ENCODE measurements around the gene NDUFS6. TPM values are rescaled to one million over a fixed set of nuclear protein-coding genes. Genes with fewer than 3 reads are reported as not detected.
A peak's percentile ranks its signal among the peaks of the same experiment; 100 is the strongest.

Gene NDUFS6
- 26.8 TPM for total RNA-seq

DNA sequence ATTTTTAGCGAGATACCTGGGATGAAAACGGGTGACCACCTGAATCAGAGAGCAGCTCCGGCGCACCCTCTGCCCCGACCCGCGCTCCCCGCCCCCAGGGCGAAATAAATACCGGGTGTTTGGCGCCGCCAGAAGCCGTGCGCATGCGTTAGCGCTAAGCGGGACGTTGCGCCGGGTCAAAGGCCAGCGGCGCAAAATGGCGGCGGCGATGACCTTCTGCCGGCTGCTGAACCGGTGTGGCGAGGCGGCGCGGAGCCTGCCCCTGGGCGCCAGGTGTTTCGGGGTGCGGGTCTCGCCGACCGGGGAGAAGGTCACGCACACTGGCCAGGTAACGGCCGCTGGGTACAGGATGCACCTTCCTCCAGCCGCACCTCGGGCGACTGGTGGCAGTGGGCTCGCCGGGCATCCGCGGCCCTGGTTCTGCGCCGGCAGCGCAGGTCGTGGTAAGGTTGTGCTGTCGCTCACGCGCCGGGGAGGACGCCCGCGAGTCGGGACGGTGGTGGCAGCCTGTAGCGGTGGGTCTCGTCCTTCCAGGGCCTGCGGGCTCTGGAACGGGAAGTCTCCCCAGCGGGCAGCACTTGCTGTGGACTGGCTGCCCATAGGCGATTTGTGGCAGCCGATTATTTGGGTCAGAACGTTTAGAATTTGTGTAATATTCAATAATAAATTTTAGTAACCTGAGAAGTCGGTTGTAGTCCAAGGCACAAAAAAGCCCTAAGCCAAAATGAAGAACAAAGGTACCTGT is at the start of gene NDUFS6:
NDUFS6 (plus strand) TSS at position 186 of the 745 bp plus-strand sequence; CDS start at position 197, 11 bp downstream.
- intact Hi-C loops (cut with DNase I): no loop called here
- TF ChIP-seq, protein P1, sequence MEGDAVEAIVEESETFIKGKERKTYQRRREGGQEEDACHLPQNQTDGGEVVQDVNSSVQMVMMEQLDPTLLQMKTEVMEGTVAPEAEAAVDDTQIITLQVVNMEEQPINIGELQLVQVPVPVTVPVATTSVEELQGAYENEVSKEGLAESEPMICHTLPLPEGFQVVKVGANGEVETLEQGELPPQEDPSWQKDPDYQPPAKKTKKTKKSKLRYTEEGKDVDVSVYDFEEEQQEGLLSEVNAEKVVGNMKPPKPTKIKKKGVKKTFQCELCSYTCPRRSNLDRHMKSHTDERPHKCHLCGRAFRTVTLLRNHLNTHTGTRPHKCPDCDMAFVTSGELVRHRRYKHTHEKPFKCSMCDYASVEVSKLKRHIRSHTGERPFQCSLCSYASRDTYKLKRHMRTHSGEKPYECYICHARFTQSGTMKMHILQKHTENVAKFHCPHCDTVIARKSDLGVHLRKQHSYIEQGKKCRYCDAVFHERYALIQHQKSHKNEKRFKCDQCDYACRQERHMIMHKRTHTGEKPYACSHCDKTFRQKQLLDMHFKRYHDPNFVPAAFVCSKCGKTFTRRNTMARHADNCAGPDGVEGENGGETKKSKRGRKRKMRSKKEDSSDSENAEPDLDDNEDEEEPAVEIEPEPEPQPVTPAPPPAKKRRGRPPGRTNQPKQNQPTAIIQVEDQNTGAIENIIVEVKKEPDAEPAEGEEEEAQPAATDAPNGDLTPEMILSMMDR (IDR thresholded peaks at IDR 0.05): no peak
- TF ChIP-seq POLR2A (IDR thresholded peaks at IDR 0.05): no peak
- peak; percentile 69 to 81 for TF ChIP-seq POLR2AphosphoS5 (IDR thresholded peaks at IDR 0.05; ENCODE audit: insufficient read depth in 1 of 2, low read depth in 1 of 2)
- Histone ChIP-seq H3K27ac (peak within 1 kb of the TSS; percentile 72), H3K4me1 (peaks cover 22% of the 10 kb centered on the region), H3K36me3 (peaks cover 0 to 49% of the 10 kb centered on the region in 2 donors), H3K4me3 (peak within 1 kb of the TSS; percentile 85 to 91), H3K9me3 (no peaks in the 10 kb centered on the region), H3K27me3 (no peaks in the 10 kb centered on the region)
- DNase-seq (ENCODE audit: extremely low spot score in 2 of 2): no peak

DNA sequence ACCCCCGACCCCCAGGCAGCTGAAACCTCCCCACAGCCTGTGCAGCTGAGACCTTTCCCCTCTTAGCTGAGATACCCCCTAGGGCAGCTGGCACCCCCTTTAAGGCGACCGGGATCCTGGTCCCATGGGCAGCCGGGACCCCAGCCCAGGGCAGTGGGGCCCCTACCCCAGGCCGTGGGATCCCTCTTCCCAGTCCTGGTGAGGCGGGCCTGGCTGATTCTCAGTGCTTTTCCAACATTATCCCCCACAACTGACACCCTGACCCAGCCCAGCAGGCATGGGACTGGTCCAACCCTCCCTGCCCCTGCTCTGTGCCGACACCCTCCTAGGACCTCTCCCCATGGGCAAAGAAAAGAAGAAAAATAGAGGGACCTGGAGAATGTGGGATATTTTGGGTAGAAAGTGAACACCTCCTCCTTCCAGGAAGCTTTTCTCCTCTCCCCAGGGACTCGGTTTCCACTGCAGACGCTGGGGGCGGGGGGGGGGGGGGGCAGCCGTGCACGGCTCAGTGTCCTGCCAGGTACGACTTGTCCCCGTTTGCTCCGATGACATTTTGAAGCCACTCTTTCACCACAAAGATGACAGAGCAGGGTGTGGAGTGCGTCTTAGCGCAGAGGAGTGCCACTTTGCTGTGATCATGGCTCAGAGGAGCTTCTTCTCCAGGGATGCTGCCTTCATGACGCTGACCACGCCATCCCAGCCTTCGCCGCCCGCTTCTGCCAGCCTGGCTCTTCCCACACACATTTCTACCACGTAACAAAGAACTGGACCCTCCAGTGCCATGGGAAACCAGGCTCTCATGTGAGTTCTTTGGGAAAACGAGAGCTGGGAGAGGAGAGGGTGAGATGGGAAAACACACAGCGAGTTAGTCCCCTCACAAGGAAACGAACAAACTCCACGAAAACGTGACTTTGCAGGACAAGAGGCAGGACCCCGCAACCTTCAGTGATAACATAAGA is 49.1 kb upstream of the NDUFS6 start:
- peak in 1 of 2 donors; percentile 70 for DNase-seq (ENCODE audit: extremely low spot score in 2 of 2)
- H3K27me3 ChIP-seq: no peaks in the 10 kb centered on the region
- H3K9me3 ChIP-seq: no peaks in the 10 kb centered on the region
- no peak overlapping the region for H3K27ac ChIP-seq
- intact Hi-C loops (cut with DNase I): no loop called here
- H3K4me1 ChIP-seq: no peaks in the 10 kb centered on the region
- H3K36me3 ChIP-seq: no peaks in the 10 kb centered on the region
- TF ChIP-seq, protein P1 (IDR thresholded peaks at IDR 0.05): no peak
- TF ChIP-seq POLR2A (IDR thresholded peaks at IDR 0.05) (no peak), POLR2AphosphoS5 (IDR thresholded peaks at IDR 0.05; ENCODE audit: insufficient read depth in 1 of 2, low read depth in 1 of 2) (no peak)
- H3K4me3 ChIP-seq: no peak overlapping the region

DNA sequence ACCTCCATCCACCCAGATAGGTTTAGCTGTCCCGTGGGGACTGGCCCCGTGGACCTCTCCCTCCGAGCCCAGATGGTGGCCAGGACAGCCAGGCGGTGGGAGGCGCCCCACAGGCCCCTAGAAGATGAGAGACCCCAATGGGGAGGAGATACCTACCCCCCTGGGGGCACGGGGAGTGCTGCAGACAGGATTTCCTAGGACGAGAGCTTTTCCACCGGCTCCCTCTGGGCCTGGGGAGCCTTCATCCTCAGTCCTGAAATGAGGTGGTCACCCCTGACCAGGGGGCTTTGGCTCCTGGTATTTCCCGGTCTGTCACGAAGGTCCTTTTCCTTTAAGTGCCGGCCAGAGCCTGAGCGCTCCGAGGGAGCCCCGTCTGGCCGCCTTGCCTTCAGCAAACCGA is 48.3 kb upstream of the NDUFS6 start:
- Histone ChIP-seq H3K27me3 (no peaks in the 10 kb centered on the region), H3K9me3 (no peaks in the 10 kb centered on the region), H3K4me1 (no peaks in the 10 kb centered on the region), H3K4me3 (no peak overlapping the region), H3K36me3 (no peaks in the 10 kb centered on the region), H3K27ac (no peak overlapping the region)
- intact Hi-C loops (cut with DNase I): no loop called here
- TF ChIP-seq POLR2A (IDR thresholded peaks at IDR 0.05) (no peak), POLR2AphosphoS5 (IDR thresholded peaks at IDR 0.05; ENCODE audit: insufficient read depth in 1 of 2, low read depth in 1 of 2) (no peak)
- TF ChIP-seq, protein P1 (IDR thresholded peaks at IDR 0.05): no peak
- no peak for DNase-seq (ENCODE audit: extremely low spot score in 2 of 2)

DNA sequence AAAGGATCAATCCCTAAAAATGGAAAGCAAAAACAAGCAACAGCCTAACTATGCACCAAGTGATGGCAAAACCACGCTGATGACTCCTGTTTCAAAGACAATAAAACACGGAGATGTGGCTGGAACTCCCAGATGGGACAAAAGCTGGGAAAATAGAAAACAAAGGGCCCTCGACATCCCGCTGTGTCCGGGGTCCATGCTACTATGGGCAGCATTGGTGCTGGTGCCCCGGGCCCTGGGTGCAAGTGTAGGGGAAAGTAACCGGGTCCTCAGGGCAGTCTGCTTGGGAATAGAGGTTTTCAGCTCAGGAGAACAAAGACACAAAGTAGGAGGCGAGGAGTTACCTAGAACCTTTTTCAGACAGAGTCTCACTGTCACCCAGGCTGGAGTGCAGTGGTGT is 47.7 kb upstream of the NDUFS6 start:
- Histone ChIP-seq H3K27me3 (no peaks in the 10 kb centered on the region), H3K27ac (no peak overlapping the region), H3K36me3 (no peaks in the 10 kb centered on the region), H3K4me3 (no peak overlapping the region), H3K9me3 (no peaks in the 10 kb centered on the region), H3K4me1 (no peaks in the 10 kb centered on the region)
- TF ChIP-seq, protein P1 (IDR thresholded peaks at IDR 0.05): no peak
- TF ChIP-seq POLR2AphosphoS5 (IDR thresholded peaks at IDR 0.05; ENCODE audit: insufficient read depth in 1 of 2, low read depth in 1 of 2): no peak
- TF ChIP-seq POLR2A (IDR thresholded peaks at IDR 0.05): no peak
- peak in 1 of 2 donors; percentile 43 for DNase-seq (ENCODE audit: extremely low spot score in 2 of 2)
- intact Hi-C loops (cut with DNase I): no loop called here

Data from vagina (tissue), 2 donors.